HG02588 (cell line): ENCODE results near the gene MYBPH.

Experiments
- ATAC-seq: cut with Tn5 transposase; IDR thresholded peaks from one replicate; pipeline ENCODE4 v1.9.1; 2021; ENCODE audit warnings: mild to moderate bottlenecking, moderate library complexity; ENCODE audit not compliant: unreplicated experiment

Gene MYBPH

GRCh38 chr1:203179667-203180005 is 4.0 kb upstream of the MYBPH start:
- no peak for ATAC-seq

GRCh38 chr1:203178821-203179666 is 3.4 kb upstream of the MYBPH start:
- ATAC-seq: no peak

GRCh38 chr1:203178083-203178482 is 2.5 kb upstream of the MYBPH start:
- no peak for ATAC-seq

GRCh38 chr1:203177470-203178039 is 1.9 kb upstream of the MYBPH start:
- ATAC-seq: no peak

GRCh38 chr1:203177036-203177405 is 1.4 kb upstream of the MYBPH start:
- ATAC-seq: no peak

GRCh38 chr1:203176273-203177035 is 828 bp upstream of the MYBPH start:
- ATAC-seq: no peak

GRCh38 chr1:203175827-203176241 is 208 bp upstream of the MYBPH start:
- ATAC-seq: no peak

- no peak for ATAC-seq
Measured at GRCh38 chr1:203174324-203174985, 1.2 kb downstream of the MYBPH start.

- peak; percentile 73 for ATAC-seq
Measured at GRCh38 chr1:203173566-203173965, 2.1 kb downstream of the MYBPH start.

- no peak for ATAC-seq
Measured at GRCh38 chr1:203173011-203173555, 2.5 kb downstream of the MYBPH start.

- no peak for ATAC-seq
Measured at GRCh38 chr1:203172184-203173010, 3.2 kb downstream of the MYBPH start.

GRCh38 chr1:203171341-203172183 is 4.1 kb downstream of the MYBPH start:
- no peak for ATAC-seq

- no peak for ATAC-seq
Measured at GRCh38 chr1:203170625-203171330, 4.8 kb downstream of the MYBPH start.

- no peak for ATAC-seq
Measured at GRCh38 chr1:203169770-203170520, 5.7 kb downstream of the MYBPH start.

GRCh38 chr1:203168991-203169390 is 6.6 kb downstream of the MYBPH start:
- ATAC-seq: no peak

GRCh38 chr1:203168256-203168786 is 7.3 kb downstream of the MYBPH start:
- ATAC-seq: no peak

- ATAC-seq: no peak
Measured at GRCh38 chr1:203167913-203168200, 7.8 kb downstream of the MYBPH start.
